Stimulated activated CD4-positive, alpha-beta T cell treated with anti-CD3 and anti-CD28 coated beads, Interleukin-15, amount 100 ng/mL, for 48 hours (primary cell): ENCODE results near the gene MANEAL.

Experiments
- DNase-seq, 2 donors: peaks; one replicate each; pipeline ENCODE4 v3.0.0-alpha.2; 2020; ENCODE audit warnings: low read depth in 2 of 2

MANEAL gene

GRCh38 chr1:37778654-37779053 is 15.0 kb upstream of the MANEAL start:
- DNase-seq = no peak

- no peak for DNase-seq
Observed at GRCh38 chr1:37782491-37782890, 11.2 kb upstream of the MANEAL start.

- DNase-seq = no peak
Observed at GRCh38 chr1:37792943-37793686, 532 bp upstream of the MANEAL start.

GRCh38 chr1:37794372-37795339 is 1.0 kb downstream of the MANEAL start:
- DNase-seq = no peak

GRCh38 chr1:37795340-37796125 is 1.9 kb downstream of the MANEAL start:
- no peak for DNase-seq

- no peak for DNase-seq
Observed at GRCh38 chr1:37797750-37798345, 4.2 kb downstream of the MANEAL start.

- DNase-seq = no peak
Observed at GRCh38 chr1:37802439-37802838, 8.8 kb downstream of the MANEAL start.

- no peak for DNase-seq
Observed at GRCh38 chr1:37807220-37807554, 13.5 kb downstream of the MANEAL start.

GRCh38 chr1:37807555-37808368 is 14.1 kb downstream of the MANEAL start, which contains the start of the genes C1orf122 and YRDC:
TSS of gene C1orf122 (plus strand) at chr1:37807790. CDS start at chr1:37808405, 615 bp downstream.
TSS of gene YRDC (minus strand) at chr1:37808208. CDS start at chr1:37808180, 28 bp downstream.
- peak; percentile 88 to 91 for DNase-seq

GRCh38 chr1:37808369-37809319 is 15.0 kb downstream of the MANEAL start:
- no peak for DNase-seq

- DNase-seq = no peak
Observed at GRCh38 chr1:37809942-37810341, 16.3 kb downstream of the MANEAL start.

GRCh38 chr1:37811027-37811655 is 17.5 kb downstream of the MANEAL start:
- peak in 1 of 2 donors; percentile 59 for DNase-seq

GRCh38 chr1:37813529-37814145 is 20.0 kb downstream of the MANEAL start:
- no peak for DNase-seq

GRCh38 chr1:37814252-37814651 is 20.6 kb downstream of the MANEAL start:
- no peak for DNase-seq

- no peak for DNase-seq
Observed at GRCh38 chr1:37817481-37817880, 23.8 kb downstream of the MANEAL start.

- no peak for DNase-seq
Observed at GRCh38 chr1:37821481-37821880, 27.8 kb downstream of the MANEAL start.

GRCh38 chr1:37822906-37823815 is 29.5 kb downstream of the MANEAL start:
- no peak for DNase-seq
